Stimulated activated memory B cell treated with anti-CD40 and anti-IgM and Interleukin-4, amounts not matched to agents 10 μg/mL and 1 μg/mL and 100 μg/mL, for 72 hours (primary cell): ENCODE data around the gene GINS3.
"Not testable (repeated sequence)": the region's sequence is repeated elsewhere in the genome, so short reads cannot be mapped to it uniquely, and the experiment has no call there.

ENCODE experiments used
- ATAC-seq: fragments of 150-1000 bp; cut with Tn5 transposase; 2 replicates; pipeline ENCODE4 v1.10.0; 2021
- H3K27ac Mint-ChIP-seq: one replicate; pipeline ENCODE4 v1.8.0; 2022; ENCODE audit warnings: mild to moderate bottlenecking, mixed read lengths
- H3K27me3 Mint-ChIP-seq: one replicate; pipeline ENCODE4 v1.8.0; 2022; ENCODE audit warnings: mixed read lengths
- H3K36me3 Mint-ChIP-seq: one replicate; pipeline ENCODE4 v1.8.0; 2022; ENCODE audit warnings: mixed read lengths
- H3K4me1 Mint-ChIP-seq: one replicate; pipeline ENCODE4 v1.8.0; 2022; ENCODE audit warnings: mixed read lengths
- H3K4me3 Mint-ChIP-seq: one replicate; pipeline ENCODE4 v1.8.0; 2022; ENCODE audit warnings: mild to moderate bottlenecking, moderate library complexity, mixed read lengths
- H3K9me3 Mint-ChIP-seq: one replicate; pipeline ENCODE4 v1.8.0; 2022; ENCODE audit warnings: mixed read lengths

The GINS3 gene

DNA sequence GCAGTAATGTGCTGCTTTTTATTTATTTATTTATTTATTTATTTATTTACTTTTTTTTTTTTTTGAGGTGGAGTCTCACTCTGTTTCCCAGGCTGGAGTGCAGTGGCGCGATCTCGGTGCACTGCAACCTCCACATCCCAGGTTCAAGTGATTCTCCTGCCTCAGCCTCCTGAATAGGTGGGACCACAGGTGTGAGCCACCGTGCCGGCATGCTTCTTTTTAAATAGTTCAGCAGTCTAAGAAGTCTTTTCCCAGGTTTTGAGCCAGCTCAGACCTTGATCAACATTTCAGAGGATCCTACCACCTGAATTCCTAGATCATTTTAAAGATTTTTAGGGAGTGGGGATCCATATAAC lies 20.3 kb downstream of the GINS3 start:
- Mint-ChIP-seq H3K27me3 (peaks cover 18% of the 10 kb centered on the region), H3K4me1 (peaks cover 14% of the 10 kb centered on the region)
- ATAC-seq, H3K27ac Mint-ChIP-seq, H3K9me3 Mint-ChIP-seq, H3K36me3 Mint-ChIP-seq, H3K4me3 Mint-ChIP-seq: not testable (repeated sequence)

DNA sequence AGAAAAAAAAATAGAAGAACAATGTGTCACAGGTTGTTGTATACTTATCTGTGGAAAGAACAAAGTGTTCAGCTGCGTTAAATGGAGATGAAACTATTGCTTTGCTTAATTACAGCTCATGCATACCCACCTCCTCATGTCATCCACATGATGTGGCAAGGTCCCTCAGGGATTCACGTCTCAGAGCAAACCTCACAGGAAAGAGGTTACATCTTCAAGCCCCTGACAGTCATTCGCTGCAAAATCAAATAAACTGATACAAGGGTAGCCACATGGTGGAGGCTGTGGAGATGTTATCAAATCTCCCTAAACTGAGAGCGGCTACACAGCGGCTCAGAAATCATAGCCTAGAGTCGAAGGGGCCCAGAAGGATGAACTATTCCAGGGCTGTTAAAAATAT lies 21.1 kb downstream of the GINS3 start:
- Mint-ChIP-seq H3K36me3 (no peaks in the 10 kb centered on the region), H3K9me3 (no peaks in the 10 kb centered on the region), H3K4me3 (no peak overlapping the region), H3K4me1 (peaks cover 16% of the 10 kb centered on the region), H3K27ac (no peak overlapping the region), H3K27me3 (peaks cover 26% of the 10 kb centered on the region)
- no peak for ATAC-seq

DNA sequence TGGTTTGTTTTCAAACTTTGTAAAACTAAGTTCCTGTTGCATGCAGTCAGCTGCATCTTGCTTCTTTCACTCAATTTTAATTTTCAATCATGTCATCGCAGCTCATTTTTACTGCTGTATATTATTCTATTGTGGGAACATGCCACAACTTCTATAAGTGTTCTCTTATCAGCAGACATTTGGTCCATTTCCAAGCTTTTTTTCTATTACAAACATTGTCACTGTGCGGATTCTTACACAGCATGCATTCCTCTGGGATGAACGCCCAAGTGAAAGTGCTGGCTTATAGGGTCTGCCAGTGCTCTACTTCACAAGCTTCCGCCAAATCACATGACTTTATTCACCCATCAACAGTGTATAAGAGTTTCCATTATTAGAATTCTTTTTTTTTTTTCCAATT lies 22.7 kb downstream of the GINS3 start:
- H3K9me3 Mint-ChIP-seq: no peaks in the 10 kb centered on the region
- no peak overlapping the region for H3K27ac Mint-ChIP-seq
- H3K36me3 Mint-ChIP-seq: no peaks in the 10 kb centered on the region
- peaks cover 20% of the 10 kb centered on the region for H3K4me1 Mint-ChIP-seq
- H3K27me3 Mint-ChIP-seq: peaks cover 42% of the 10 kb centered on the region
- no peak for ATAC-seq
- no peak overlapping the region for H3K4me3 Mint-ChIP-seq

DNA sequence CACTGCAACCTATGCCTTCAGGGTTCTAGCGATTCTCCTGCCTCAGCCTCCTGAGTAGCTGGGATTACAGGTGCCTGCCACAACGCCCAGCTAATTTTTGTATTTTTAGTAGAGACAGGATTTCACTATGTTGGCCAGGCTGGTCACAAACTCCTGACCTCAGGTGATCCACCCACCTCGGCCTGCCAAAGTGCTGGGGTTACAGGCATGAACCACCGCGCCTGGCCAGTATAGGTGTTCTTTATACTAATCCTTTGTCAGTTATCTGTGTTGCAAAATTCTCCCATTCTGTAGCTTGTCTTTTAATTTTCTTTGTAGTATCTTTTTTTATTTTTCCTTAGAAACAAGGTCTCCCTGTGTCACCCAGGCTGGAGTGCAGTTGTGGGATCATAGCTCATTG lies 23.7 kb downstream of the GINS3 start:
- not testable (repeated sequence) for H3K27ac Mint-ChIP-seq, ATAC-seq, H3K9me3 Mint-ChIP-seq, H3K4me3 Mint-ChIP-seq, H3K36me3 Mint-ChIP-seq
- H3K27me3 Mint-ChIP-seq: peaks cover 49% of the 10 kb centered on the region
- H3K4me1 Mint-ChIP-seq: peaks cover 25% of the 10 kb centered on the region

DNA sequence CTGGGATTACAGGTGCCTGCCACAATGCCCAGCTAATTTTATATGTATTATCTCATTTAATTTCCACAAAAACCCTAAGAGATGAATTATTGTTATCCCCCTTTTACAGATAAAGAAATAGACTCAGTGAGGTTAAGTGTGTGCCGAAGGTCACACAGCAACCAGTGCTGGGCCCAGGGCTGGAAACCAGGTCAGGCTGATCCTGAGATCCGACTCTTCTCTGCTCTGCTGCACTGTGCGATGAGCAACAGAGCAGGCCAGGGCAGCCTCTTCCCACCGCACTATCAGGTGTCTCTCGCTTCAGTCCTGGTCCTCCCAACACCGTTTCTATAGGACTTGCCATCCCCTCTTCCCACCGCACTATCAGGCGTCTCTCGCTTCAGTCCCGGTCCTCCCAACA lies 24.8 kb downstream of the GINS3 start:
- Mint-ChIP-seq H3K9me3 (no peaks in the 10 kb centered on the region), H3K27me3 (peaks cover 50% of the 10 kb centered on the region), H3K4me3 (no peak overlapping the region), H3K27ac (no peak overlapping the region), H3K36me3 (no peaks in the 10 kb centered on the region), H3K4me1 (peaks cover 17% of the 10 kb centered on the region)
- ATAC-seq: no peak

DNA sequence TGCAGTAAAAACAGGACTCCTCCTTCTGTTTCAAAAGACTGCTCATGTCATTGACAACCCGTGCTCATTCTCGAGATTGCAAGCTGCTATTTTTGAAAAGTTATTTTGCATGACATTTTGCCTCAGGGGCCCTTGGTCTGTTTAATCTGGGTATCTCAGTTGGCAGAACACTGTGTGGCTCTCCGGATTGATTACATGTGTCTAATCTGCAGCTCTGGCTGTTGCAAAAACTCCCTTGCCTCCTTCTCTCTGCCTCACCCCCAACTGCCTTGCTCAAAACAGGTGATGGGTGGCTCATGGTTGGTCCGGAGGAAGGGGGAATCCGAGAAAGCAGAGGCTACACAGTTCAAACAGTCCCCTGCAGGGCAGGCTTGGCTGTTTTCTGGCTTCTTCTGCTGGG lies 25.3 kb downstream of the GINS3 start:
- Mint-ChIP-seq H3K9me3 (no peaks in the 10 kb centered on the region), H3K27ac (no peak overlapping the region), H3K36me3 (no peaks in the 10 kb centered on the region), H3K4me1 (peaks cover 13% of the 10 kb centered on the region), H3K4me3 (no peak overlapping the region), H3K27me3 (peaks cover 50% of the 10 kb centered on the region)
- ATAC-seq: peak; percentile 41

DNA sequence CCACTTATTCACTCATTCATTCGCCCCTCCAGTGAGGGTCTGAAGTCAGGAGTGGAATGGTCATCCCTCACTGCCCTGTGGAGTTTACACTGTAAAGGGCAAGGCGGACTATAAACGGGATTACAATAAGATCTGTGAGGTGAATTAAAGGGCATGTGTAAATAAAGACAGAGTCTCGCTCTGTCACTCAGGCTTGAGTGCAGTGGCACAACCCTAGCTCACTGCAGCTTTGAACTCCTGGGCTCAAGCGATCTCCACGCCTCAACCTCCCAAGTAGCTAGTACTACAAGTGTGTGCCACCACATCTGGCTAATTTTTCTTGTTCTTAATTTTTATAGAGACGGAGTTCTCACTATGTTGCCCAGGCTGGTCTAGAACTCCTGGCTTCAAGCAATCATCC lies 25.8 kb downstream of the GINS3 start:
- Mint-ChIP-seq H3K4me3 (no peak overlapping the region), H3K9me3 (no peaks in the 10 kb centered on the region), H3K36me3 (no peaks in the 10 kb centered on the region), H3K4me1 (peaks cover 13% of the 10 kb centered on the region), H3K27me3 (peaks cover 50% of the 10 kb centered on the region), H3K27ac (no peak overlapping the region)
- ATAC-seq: no peak

DNA sequence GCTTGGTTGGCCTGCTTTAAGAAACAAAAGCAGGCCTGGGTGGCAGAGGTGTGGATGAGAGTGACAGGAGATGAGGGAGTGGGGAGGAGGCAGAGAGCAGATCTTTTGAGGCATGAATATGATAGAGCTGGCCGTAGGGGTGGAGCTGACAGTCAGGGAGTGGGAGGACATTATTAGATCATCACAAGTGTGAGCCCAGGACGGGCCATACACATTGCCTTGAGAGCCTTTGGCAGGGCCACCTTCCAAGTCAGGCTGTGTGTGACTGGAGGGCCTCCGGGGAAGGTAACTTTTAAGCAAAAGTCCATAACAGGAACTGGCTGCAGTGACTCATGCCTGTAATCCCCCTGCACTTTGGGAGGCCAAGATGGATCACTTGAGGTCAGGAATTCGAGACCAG lies 26.3 kb downstream of the GINS3 start:
- H3K36me3 Mint-ChIP-seq: no peaks in the 10 kb centered on the region
- no peak overlapping the region for H3K4me3 Mint-ChIP-seq
- H3K27me3 Mint-ChIP-seq: peaks cover 50% of the 10 kb centered on the region
- H3K9me3 Mint-ChIP-seq: no peaks in the 10 kb centered on the region
- peaks cover 13% of the 10 kb centered on the region for H3K4me1 Mint-ChIP-seq
- H3K27ac Mint-ChIP-seq: no peak overlapping the region
- ATAC-seq: peak; percentile 12

DNA sequence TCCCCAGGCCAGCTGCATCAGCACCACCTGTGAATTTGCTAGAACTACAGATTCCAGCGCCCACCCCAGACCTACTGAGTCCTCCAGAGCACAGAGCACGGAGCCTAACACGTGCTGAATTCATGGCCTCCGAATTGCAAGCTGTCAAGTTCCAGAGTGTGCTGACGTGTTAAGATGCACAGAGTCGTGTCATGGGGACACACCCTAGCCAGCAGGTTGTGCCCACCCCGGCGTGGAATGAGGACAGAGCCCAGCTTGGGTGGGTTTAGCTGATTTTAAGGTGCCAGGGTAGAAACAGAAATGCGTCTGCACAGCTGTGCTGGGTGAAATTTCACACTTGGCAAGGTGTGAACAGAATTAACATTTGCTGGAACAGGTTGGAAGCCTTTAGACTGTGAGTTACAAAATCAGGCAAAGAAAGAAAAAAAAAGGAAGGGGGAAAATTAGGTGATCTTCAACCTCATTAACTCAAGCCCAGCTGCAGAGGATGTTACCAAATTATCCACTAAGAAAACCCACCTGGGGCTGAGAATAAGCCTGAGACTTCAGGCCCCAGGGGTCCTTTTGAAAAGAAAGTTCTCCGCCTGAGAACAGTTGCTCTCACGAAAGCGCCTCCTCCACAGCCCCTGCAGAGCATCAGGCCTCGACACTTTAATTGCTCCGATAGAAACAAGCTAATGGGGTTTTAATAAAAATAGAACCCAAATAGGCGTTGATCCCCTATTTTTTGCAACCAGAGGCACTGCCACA lies 27.1 kb downstream of the GINS3 start:
- Mint-ChIP-seq H3K4me1 (peaks cover 13% of the 10 kb centered on the region), H3K27ac (no peak overlapping the region), H3K4me3 (no peak overlapping the region), H3K9me3 (no peaks in the 10 kb centered on the region), H3K36me3 (no peaks in the 10 kb centered on the region), H3K27me3 (peaks cover 50% of the 10 kb centered on the region)
- no peak for ATAC-seq

DNA sequence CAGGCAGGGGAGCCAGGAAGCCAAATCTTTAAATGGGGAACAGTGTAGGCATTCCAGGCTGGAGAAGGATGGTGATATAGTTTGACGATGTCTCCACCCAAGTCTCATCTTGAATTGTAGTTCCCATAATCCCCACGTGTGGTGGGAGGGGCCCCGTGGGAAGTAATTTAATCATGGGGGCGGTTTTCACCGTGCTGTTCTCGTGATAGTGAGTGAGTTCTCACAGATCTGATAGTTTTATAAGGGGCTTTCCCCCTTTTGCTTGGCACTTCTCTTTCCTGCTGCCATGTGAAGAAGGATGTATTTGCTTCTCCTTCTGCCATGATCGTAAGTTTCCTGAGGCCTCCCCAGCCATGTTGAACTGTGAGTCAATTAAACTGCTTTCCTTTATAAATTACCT lies 28.8 kb downstream of the GINS3 start:
- no peak overlapping the region for H3K27ac Mint-ChIP-seq
- no peak for ATAC-seq
- H3K36me3 Mint-ChIP-seq: no peaks in the 10 kb centered on the region

DNA sequence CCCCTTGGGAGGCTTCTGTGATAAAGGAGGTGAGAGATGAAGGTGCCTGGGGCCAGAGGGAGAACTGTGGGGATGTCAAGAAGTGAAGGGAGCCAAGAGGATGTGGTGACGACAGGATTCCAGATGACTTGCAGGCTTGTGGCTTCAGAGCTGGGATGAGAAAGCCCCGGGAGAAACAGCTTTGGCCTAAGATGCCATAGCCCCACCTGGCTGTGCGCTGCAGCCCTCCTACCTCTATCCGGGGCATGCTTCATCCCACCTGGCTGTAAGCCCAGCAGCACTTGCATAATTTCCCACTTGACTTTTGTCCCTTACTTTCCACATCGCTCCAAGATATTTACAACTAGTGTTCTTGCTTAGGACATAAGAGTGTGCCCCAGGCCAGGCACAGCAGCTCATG lies 29.3 kb downstream of the GINS3 start:
- H3K27ac Mint-ChIP-seq: no peak overlapping the region
- H3K36me3 Mint-ChIP-seq: no peaks in the 10 kb centered on the region
- ATAC-seq: no peak
- peaks cover 31% of the 10 kb centered on the region for H3K4me1 Mint-ChIP-seq
- no peak overlapping the region for H3K4me3 Mint-ChIP-seq
- H3K27me3 Mint-ChIP-seq: peaks cover 50% of the 10 kb centered on the region
- H3K9me3 Mint-ChIP-seq: no peaks in the 10 kb centered on the region

More for the DNA sequence above, 28.8 kb downstream of the GINS3 start:
- no peaks in the 10 kb centered on the region for H3K9me3 Mint-ChIP-seq
- H3K4me3 Mint-ChIP-seq: no peak overlapping the region
- peaks cover 50% of the 10 kb centered on the region for H3K27me3 Mint-ChIP-seq
- H3K4me1 Mint-ChIP-seq: peaks cover 26% of the 10 kb centered on the region

DNA sequence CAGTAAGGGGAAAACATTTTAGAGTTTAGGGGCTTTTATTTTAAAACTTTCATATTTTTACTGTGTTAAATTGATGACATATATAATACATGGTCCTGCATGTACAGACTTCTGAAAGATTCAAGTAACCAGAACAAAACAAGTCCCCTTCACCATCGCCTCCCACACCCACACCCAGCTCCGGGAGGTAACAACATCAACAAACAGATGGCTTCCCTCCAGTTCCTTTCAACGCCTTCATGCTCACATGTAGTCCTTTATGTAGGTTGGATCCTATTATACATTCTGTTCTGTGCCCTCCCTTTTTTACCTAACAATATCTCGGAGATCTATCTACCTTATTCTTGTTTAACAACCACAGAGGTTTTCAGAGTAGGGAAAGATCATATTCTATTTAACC lies 30.5 kb downstream of the GINS3 start:
- H3K9me3 Mint-ChIP-seq: no peaks in the 10 kb centered on the region
- peaks cover 38% of the 10 kb centered on the region for H3K4me1 Mint-ChIP-seq
- H3K27ac Mint-ChIP-seq: no peak overlapping the region
- no peak overlapping the region for H3K4me3 Mint-ChIP-seq
- no peak for ATAC-seq
- H3K36me3 Mint-ChIP-seq: no peaks in the 10 kb centered on the region
- H3K27me3 Mint-ChIP-seq: peaks cover 40% of the 10 kb centered on the region

DNA sequence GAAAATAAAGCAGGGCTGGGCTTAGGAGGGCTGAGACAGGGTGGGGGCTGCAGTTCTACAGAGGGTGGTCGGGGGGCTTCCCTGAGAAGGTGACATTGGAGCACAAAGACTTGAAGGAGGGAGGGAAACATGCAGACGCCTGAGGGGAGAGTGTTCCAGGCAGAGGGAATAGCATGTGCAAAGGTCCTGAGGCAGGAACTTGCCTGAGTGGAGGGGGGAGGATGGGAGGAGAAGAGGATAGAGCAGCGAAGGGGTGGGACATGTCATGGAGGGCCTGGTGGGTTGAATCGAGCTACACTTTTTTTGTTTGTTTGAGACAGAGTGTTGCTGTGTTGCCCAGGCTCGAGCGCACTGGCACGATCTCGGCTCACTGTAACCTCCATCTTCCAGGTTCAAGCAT lies 33.0 kb downstream of the GINS3 start:
- Mint-ChIP-seq H3K27ac (no peak overlapping the region), H3K27me3 (peaks cover 15% of the 10 kb centered on the region), H3K4me3 (no peak overlapping the region), H3K4me1 (peaks cover 32% of the 10 kb centered on the region), H3K9me3 (no peaks in the 10 kb centered on the region), H3K36me3 (no peaks in the 10 kb centered on the region)
- ATAC-seq: no peak

DNA sequence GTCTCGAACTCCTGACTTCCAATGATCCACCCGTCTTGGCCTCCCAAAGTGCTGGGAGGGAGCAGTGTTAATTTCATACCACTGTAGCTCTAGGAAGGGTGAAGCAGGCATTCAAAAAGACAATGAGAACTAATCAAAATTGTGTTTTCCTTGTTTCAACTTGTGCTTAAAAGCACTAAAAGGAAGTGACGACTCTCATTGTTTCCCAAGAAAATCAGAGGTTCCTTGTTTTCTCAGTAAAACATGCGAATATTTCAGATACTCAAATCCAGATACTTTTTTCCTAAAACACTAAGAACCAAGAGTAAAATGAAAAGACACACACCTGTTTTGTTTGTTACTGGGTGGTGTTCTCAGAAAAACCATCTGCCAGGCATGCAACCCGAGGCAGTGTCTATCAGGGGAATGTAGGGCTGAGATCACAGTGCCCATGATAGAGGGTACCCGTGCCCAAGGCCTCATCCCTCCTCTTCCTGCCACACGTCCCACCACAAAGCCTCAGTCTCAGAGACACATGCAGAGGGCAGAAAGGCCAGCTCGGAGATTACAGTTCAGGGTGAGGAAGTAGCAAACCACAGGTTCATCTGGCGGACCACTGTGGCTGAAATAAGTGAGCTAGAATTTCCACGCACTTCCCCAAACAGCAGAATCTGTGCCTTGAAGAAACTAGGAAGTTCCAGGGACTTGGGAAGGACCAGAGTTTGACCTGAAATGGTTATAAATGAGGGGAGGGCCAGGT lies 33.7 kb downstream of the GINS3 start:
- H3K27me3 Mint-ChIP-seq: peaks cover 8% of the 10 kb centered on the region
- ATAC-seq: peak; percentile 88
- H3K4me3 Mint-ChIP-seq: no peak overlapping the region
- peaks cover 26% of the 10 kb centered on the region for H3K4me1 Mint-ChIP-seq
- no peaks in the 10 kb centered on the region for H3K36me3 Mint-ChIP-seq
- H3K9me3 Mint-ChIP-seq: no peaks in the 10 kb centered on the region
- peak overlapping the region; percentile 6 for H3K27ac Mint-ChIP-seq

DNA sequence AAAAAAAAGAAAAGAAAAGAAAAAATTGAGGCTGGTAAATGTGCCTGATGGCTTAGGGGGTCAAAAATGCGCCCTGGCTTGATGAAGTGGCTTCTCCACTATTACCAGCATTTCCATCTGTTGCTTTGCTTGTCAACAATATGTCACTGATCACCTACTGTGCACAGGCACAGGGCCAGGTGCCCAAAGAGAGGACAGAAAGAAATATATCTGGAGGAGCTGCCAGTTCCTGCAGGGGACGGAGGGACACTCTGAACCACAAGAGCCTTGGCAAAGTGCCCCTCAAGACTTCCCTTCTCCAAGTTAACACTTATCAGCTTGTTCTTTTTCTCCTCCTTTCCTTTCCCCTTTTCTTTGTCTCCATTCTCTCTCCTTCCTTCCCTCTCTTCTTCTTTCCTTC lies 34.7 kb downstream of the GINS3 start:
- no peak overlapping the region for H3K27ac Mint-ChIP-seq
- no peaks in the 10 kb centered on the region for H3K27me3 Mint-ChIP-seq
- H3K4me3 Mint-ChIP-seq: no peak overlapping the region
- peaks cover 24% of the 10 kb centered on the region for H3K4me1 Mint-ChIP-seq
- H3K9me3 Mint-ChIP-seq: no peaks in the 10 kb centered on the region
- no peaks in the 10 kb centered on the region for H3K36me3 Mint-ChIP-seq
- ATAC-seq: no peak
